Activated CD8-positive, alpha-beta memory T cell treated with anti-CD3 and anti-CD28 coated beads, Interleukin-2, amount 10 ng/mL, durations not matched to agents 7 days and 5 days (primary cell): ENCODE measurements around the gene NECTIN4. TPM values are rescaled to one million over a fixed set of nuclear protein-coding genes. Genes with fewer than 3 reads are reported as not detected.
A peak's percentile ranks its signal among the peaks of the same experiment; 100 is the strongest.

Source experiments
- ATAC-seq: fragments of 150-1000 bp; cut with Tn5 transposase; one replicate; pipeline ENCODE4 v1.10.0; 2021; ENCODE audit warnings: moderate library complexity
- CTCF ChIA-PET: fragments of 350-600 bp; sonication (Branson Sonifier 250); formaldehyde crosslinking; loops from one replicate; lab custom pipeline; 2021; ENCODE audit warnings: antibody characterized with exemption; lab: Charles Lee
- DNase-seq: peaks from one replicate; pipeline ENCODE4 v3.0.0-alpha.2; 2020
- H3K27ac Mint-ChIP-seq: one replicate; pipeline ENCODE4 v1.8.0; 2021; ENCODE audit warnings: mild to moderate bottlenecking, mixed read lengths
- H3K27me3 Mint-ChIP-seq: one replicate; pipeline ENCODE4 v1.8.0; 2021; ENCODE audit warnings: mixed read lengths
- H3K36me3 Mint-ChIP-seq: one replicate; pipeline ENCODE4 v1.8.0; 2021; ENCODE audit warnings: mild to moderate bottlenecking, mixed read lengths
- H3K4me1 Mint-ChIP-seq: one replicate; pipeline ENCODE4 v1.8.0; 2021; ENCODE audit warnings: mixed read lengths
- H3K4me3 Mint-ChIP-seq: one replicate; pipeline ENCODE4 v1.8.0; 2021; ENCODE audit warnings: mild to moderate bottlenecking, moderate library complexity, mixed read lengths
- H3K9me3 Mint-ChIP-seq: one replicate; pipeline ENCODE4 v1.8.0; 2022; ENCODE audit warnings: low read depth, mixed read lengths
- total RNA-seq, 2 experiments: library from RNA; stranded (reverse); gene quantifications; one replicate each; pipeline ENCODE4 v1.2.3, GENCODE V29; 2021

The NECTIN4 gene
- total RNA-seq, 2 experiments from 2014 or later = 0.12 TPM

DNA sequence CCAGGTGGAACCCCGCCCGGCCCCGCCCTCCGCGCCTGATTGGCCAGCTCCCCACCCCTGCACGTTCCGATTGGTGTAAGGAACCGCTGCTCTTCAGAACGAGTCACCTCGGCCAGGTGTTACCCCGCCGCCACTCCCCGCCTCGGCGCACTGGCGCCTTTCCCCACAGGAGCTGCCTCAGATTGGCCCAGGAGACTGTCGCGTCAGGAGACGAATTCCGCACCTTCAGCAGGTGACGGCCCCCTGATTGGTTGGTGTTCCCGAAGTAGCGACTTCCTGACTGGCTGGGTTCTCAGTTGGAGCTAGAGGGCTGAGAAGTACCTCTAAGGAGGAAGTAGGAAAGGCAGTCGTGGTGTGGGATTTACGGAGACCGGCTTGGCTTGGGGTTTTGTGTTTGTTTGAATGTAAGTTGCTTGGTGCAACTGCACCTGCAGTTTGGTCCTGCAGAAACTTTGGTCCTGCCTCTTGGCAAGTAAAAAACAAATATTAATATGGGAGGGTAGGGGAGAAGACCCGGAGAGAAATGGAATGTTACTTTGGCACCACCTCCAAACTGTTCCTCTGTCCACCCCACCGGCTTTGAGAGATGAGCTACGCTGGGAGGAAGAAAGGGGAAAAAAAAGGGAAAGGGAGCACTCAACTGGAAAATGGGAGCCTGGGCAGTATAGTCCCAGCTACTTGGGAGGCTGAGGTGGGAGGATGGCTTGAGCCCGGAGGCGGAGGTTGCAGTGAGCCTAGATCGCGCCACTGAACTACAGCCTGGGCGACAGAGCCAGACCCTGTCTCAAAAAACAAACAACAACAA is 68.0 kb downstream of the NECTIN4 start:
- H3K36me3 Mint-ChIP-seq = peaks cover 6% of the 10 kb centered on the region
- CTCF ChIA-PET = interaction anchor here (0.7 to 2.3 kb wide), 13 partner anchors 11 to 75 kb away, joined by 3 to 17 read pairs (median 4); partner anchors contain the start of genes ARHGAP30 and TSTD1
- H3K4me1 Mint-ChIP-seq = peaks cover 32% of the 10 kb centered on the region
- peak; percentile 96 for ATAC-seq
- DNase-seq = peak; percentile 90
- peak overlapping the region; percentile 82 for H3K4me3 Mint-ChIP-seq
- peak overlapping the region; percentile 86 for H3K27ac Mint-ChIP-seq
- no peaks in the 10 kb centered on the region for H3K27me3 Mint-ChIP-seq
- no peaks in the 10 kb centered on the region for H3K9me3 Mint-ChIP-seq

Other genes with a start within 250 kb of the NECTIN4 start
- gene CD244, start 226.7 kb downstream of the NECTIN4 start, total RNA-seq = 10 to 100 TPM; 25.6 to 34.5 TPM
- gene ITLN1, start 204.4 kb downstream of the NECTIN4 start, total RNA-seq = not detected
- not detected for gene ITLN2, start 134.7 kb downstream of the NECTIN4 start, total RNA-seq
- 10 to 100 TPM; 13.5 to 14.0 TPM for gene F11R, start 68.4 kb downstream of the NECTIN4 start, total RNA-seq
- gene TSTD1, start 50.6 kb downstream of the NECTIN4 start, total RNA-seq = 10 to 100 TPM; 62.8 TPM
- 10 to 100 TPM; 75.4 to 90.1 TPM for gene USF1, start 43.6 kb downstream of the NECTIN4 start, total RNA-seq
- gene ARHGAP30, start 19.7 kb downstream of the NECTIN4 start, total RNA-seq = 100 to 1,000 TPM; 260 to 273 TPM
- under 1 TPM; 0.52 to 0.85 TPM for gene KLHDC9, start 8.8 kb upstream of the NECTIN4 start, total RNA-seq
- 10 to 100 TPM; 82.8 to 98.5 TPM for gene PFDN2, start 28.5 kb upstream of the NECTIN4 start, total RNA-seq
- gene NIT1, start 28.5 kb upstream of the NECTIN4 start, total RNA-seq = 10 to 100 TPM; 36.4 to 40.9 TPM
- 10 to 100 TPM; 37.1 to 40.6 TPM for gene DEDD, start 43.1 kb upstream of the NECTIN4 start, total RNA-seq
- 10 to 100 TPM; 90.7 to 98.4 TPM for gene UFC1, start 64.4 kb upstream of the NECTIN4 start, total RNA-seq
- 10 to 100 TPM; 36.0 to 40.8 TPM for gene USP21, start 69.9 kb upstream of the NECTIN4 start, total RNA-seq
- 10 to 100 TPM; 34.5 to 43.9 TPM for gene PPOX, start 76.9 kb upstream of the NECTIN4 start, total RNA-seq
- 10 to 100 TPM; 47.0 to 53.5 TPM for gene B4GALT3, start 87.9 kb upstream of the NECTIN4 start, total RNA-seq
- gene ADAMTS4, start 109.5 kb upstream of the NECTIN4 start, total RNA-seq = under 1 TPM; 0.30 to 0.38 TPM
- 10 to 100 TPM; 69.4 to 83.9 TPM for gene NDUFS2, start 112.8 kb upstream of the NECTIN4 start, total RNA-seq
- 1 to 10 TPM; 1.1 to 5.8 TPM for gene FCER1G, start 125.7 kb upstream of the NECTIN4 start, total RNA-seq
- not detected for gene APOA2, start 134.1 kb upstream of the NECTIN4 start, total RNA-seq
- 10 to 100 TPM; 19.4 to 27.6 TPM for gene TOMM40L, start 136.5 kb upstream of the NECTIN4 start, total RNA-seq
- gene NR1I3, start 148.6 kb upstream of the NECTIN4 start, total RNA-seq = not detected
- gene PCP4L1, start 169.2 kb upstream of the NECTIN4 start, total RNA-seq = not detected
- gene MPZ, start 220.4 kb upstream of the NECTIN4 start, total RNA-seq = 1 to 10 TPM; 3.9 to 5.9 TPM
- gene SDHC, start 224.8 kb upstream of the NECTIN4 start, total RNA-seq = 100 to 1,000 TPM; 144 to 173 TPM